Hematopoietic multipotent progenitor cell (in vitro differentiated cells): ENCODE data around the gene MTHFD1L. TPM values are rescaled to one million over a fixed set of nuclear protein-coding genes. Genes with fewer than 3 reads are reported as not detected.

Experiments used
- DNase-seq, 3 donors: peaks; one replicate each; pipeline ENCODE4 v3.0.0-alpha.2; 2011 to 2015; ENCODE audit warnings: low read depth in 2 of 3, low spot score in 2 of 3
- total RNA-seq: library from RNA; depleted of rRNA; stranded (reverse); fragments of >200 nt; gene quantifications from one replicate; pipeline ENCODE4 v1.2.3, GENCODE V29; 2012

Gene MTHFD1L
- total RNA-seq, 1 donor, result 9.2 TPM

- DNase-seq, result no peak
Measured at GRCh38 chr6:150930841-150931240, 65.3 kb downstream of the MTHFD1L start.

DNA sequence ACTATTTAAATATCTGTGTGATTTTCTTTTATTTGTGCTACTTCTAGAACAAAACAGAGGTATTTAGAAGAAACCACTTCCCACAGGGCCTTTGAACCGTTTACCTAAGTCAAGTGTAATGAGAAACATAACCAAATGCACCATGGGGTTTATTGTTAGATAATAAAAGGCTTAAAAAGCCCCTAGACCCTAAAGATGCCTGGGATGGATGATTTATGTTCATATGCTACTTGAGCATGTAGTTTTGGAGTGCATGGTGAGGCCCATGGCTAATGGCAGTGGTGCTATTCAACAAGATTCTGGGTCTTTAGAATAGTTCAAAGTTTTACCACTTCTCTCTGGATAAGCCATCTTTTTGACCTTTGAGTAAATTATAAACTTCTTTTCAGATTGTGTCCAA, 65.9 kb downstream of the MTHFD1L start:
- DNase-seq, result no peak

- no peak for DNase-seq
Measured at GRCh38 chr6:150932996-150933395, 67.5 kb downstream of the MTHFD1L start.

- DNase-seq, result no peak
Measured at GRCh38 chr6:150934380-150934779, 68.9 kb downstream of the MTHFD1L start.

DNA sequence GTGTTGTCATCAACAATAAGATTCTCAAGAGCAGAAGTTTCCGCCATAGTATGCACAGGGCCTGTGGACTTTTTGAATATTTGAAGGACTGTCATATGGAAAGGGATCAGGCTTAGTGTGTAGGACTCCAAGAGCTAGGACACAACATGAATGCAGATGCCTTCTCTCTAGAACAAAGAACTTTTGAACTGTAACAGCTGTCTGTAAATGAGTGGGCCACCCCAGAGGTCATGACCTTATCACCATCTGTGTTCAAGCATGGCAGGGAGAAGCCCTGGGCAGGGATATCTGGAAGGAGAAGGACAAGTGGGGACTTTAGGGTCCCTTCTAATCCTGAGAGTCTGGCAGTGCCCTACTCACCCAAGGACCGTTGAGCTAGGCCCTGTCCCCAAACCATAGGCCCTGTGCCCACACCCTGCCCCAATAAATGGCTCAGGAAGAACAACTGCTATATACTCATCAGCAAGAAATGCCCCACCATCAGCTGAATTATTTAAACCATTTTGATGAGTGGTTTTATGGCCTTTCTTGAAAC, 70.6 kb downstream of the MTHFD1L start:
- DNase-seq, result no peak

GRCh38 chr6:150937132-150937906, 71.8 kb downstream of the MTHFD1L start:
- no peak for DNase-seq

DNA sequence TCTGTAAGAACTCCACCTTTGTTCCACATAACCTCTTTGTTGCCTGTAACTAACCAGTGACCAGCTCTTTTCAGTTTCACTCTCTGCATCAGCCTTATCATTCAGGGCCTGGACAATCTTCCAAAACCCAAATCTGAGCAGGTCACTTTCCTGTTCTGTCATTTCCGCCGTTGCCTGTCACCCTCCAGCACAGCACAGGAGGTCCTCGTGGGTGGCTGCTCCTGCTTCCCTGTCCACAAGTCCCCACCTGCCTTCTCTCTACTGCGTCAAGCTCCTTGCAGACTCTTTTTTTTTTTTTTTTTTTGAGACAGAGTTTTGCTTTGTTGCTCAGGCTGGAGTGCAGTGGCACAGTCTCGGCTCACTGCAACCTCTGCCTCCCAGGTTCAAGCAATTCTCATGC, 73.9 kb downstream of the MTHFD1L start:
- DNase-seq, result no peak

DNA sequence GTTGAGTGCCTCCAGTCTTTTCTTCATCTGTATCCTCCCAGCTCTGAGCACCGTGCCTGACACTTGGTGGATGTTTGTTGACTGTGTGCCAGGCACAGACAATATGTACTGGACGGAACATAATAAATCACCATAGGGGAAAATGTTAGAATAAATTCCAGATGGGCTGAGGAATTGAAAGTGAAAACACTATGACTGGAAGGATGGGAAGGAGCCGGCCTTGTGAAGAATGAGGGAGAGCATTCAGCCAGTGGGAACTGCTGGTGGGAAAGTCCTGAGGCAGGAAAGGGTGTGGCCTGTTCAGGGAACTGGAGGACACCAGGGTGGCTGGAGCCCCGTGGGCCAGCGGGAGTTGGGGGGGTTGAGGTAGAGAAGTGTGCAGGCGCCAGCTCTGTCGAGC, 75.4 kb downstream of the MTHFD1L start:
- no peak for DNase-seq

DNA sequence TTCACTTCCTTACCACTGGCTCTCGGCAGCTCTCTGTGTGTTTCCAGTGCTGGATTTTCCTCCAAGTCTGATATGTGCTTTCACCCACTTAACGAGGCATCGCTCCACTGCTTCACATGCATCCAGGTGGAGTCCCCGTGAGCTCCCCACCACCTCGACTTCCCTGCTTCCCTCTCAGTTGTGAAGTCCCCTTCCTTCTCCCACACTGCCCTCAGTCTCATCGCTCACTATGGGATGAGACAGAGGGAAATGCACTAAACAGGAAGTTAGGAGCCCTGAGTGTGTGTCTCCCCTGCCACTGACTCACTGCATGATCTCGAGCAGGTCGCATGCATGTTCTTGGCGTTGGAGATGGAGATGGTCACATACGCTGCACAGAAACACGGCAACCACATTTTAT, 84.0 kb downstream of the MTHFD1L start:
- DNase-seq, result no peak

DNA sequence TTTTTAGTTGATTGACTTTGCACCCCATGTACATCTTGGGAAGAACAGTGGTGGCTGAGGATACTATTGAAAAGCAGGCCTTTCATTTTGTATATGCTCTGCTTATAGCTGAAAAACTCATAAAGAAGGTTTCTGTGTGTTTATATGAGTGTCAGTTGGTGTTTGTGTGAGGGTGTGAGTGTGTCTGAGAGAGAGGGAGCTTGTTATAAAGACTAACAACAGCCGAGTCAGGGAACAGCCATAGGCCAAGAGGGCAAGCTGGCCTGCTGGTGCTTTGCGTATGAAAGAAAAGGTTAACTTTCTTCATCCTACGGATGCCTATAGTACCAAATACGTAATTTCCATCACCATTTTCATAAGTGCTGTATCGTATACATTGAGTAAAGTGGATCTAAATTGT, 88.3 kb downstream of the MTHFD1L start:
- no peak for DNase-seq

DNA sequence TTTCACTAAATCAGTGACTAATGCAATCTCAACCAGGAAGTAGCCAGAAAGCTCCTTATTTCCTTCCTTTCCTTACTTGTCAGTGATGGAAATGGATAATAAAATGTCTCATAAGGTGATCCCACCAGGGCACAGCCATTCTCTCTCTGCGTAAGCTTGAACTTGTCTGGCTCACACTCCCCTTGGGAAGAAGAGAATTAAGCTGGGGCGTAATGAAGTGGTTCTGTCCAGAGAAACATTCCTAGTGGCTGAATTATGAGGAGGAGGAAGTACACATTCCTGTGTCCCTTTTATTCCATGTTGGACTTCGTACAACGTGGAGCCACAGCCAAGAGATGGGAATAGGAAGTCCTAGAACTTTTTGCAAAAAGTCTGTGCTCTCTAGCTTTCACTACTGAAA, 93.7 kb downstream of the MTHFD1L start:
- no peak for DNase-seq

DNA sequence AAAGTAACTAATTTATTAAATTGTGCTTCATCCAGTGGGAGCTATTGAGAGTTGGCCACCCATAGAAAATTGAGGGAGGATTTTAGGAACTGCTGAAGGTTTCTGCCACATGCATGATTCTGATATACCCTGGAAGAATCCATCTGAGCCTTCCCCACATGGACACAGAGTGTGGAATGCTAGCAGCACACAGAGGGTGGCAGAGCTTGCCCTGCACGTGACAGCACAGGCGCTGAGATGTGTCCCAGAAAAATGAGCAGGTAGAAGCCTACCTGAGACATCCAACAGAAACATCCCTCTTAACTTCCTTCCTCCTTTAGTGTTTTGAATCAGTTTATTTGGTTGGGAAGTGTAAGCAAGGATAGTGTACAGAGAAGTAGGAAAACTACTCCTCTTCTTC, 96.9 kb downstream of the MTHFD1L start:
- DNase-seq, result no peak

DNA sequence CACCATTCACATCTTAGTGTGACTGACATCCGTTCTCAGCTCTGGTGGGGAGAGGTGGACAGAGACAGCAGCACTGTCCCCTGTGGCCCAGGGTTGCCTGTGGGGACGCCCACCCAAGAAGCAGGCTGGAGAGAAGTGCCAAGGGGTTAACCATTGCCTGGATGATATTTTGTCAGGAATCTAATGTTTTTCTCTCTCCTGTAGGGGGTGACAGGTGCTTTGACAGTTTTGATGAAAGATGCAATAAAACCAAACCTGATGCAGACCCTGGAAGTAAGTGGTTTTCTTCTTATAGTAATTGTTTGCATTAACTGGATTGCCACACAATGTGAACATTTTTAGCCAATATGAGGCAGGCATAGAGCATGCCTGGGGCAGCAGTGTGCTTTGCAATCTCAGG, 99.3 kb downstream of the MTHFD1L start:
- no peak for DNase-seq

DNA sequence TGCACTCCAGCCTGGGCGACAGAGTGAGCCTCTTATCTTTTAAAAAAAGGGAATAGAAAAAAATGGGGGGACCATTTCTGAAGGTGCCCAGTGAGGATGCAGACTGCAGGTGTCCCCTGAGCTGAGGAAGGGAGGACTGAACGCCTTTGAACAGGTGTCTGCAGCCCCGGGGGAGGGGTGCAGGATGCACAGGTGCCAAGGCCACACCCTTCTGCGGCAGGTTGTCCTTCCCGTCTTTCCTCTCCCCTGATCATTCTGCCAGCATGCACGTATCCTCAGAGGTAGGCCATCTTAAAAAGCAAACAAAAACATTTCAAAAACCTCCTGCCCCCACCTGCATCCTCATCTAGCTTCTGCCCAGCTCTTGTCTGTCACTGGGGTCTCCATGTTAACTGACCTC, 101.3 kb downstream of the MTHFD1L start:
- no peak for DNase-seq

DNA sequence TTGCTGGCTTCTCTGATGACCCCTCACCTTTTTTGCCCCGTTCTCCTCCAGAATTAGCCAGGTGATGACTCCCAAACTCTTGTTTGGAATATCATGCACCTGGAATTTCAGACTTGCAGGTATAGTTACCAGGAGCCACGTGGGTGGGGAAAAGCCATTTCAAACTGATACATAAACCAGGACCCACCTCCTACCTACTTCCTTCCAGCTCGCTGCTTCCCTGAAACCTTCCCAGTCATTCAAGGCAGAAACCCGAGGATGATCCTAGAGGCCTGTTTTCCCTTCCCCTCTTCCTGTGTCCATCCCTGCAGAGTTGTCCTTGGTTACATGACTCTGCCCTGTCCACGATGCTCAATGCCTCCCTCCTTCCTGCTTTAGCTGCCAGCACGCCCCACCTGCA, 101.9 kb downstream of the MTHFD1L start:
- no peak for DNase-seq

- DNase-seq, result no peak
Measured at GRCh38 chr6:150967910-150968309, 102.4 kb downstream of the MTHFD1L start.

GRCh38 chr6:150969901-150970300, 104.4 kb downstream of the MTHFD1L start:
- no peak for DNase-seq

GRCh38 chr6:150971219-150971618, 105.7 kb downstream of the MTHFD1L start:
- no peak for DNase-seq

DNA sequence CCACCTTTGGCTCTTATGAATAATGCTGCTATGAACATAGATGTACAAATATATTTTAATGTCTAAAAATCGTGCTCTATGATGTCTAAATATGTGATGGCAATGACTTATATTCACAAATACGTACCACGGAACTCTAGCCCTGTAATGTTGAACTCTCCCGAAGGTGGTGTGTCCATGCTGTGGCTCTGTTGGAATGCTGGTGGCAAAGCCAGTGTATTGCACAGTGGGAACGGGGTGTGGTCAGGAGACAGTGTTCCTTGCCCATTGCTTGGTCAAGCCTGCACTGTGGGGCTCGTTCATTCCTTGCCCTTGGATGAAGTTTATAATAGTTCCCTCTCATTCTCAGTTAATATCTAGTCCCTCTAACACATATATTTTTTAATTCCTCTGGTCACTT, 109.6 kb downstream of the MTHFD1L start:
- DNase-seq, result no peak

DNA sequence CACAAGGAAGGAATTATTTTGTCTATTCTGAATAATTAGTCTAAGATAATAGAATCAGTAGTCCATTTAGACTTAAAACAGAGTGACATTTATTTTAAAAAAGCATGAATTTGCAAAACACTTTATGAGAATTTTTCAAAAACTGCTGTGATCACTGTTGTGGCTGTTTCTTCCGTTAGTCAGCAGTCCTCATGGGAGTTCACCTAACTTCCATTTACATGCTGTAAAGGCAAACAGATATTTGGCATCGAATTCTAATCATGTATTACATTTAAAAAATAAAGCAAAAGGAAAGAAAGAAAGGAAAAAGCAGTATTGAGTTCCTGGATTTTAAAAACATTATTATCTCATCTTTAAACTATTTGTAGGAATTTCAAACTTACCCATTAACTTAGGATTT, 111.8 kb downstream of the MTHFD1L start:
- no peak for DNase-seq

GRCh38 chr6:150978624-150979023, 113.1 kb downstream of the MTHFD1L start:
- no peak for DNase-seq

DNA sequence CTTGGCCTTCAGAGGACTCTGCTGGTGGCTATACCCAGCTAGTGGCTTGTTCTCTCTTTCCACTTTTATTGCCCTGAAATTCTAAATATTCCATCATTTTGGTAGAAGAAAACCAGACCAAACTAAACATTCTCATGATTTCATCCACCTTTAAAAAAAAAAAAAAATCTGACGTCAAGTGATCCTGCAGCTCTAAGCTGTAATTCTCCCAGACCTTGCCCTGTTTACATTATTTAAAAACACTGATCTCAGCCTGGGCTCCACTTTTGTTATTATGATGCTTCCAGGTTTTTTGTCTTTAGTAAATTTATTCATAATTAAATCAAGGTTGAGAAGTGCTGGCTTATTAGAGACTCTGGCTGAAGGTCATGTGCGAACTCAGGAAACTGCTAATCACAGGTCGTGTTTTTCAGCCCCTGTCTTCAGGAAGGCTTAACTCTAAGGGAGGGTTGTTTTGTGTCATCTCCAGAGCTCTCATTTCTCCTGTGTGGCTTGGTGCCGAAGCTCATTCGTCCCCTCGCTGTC, 114.4 kb downstream of the MTHFD1L start:
- no peak for DNase-seq

- DNase-seq, result no peak
Measured at GRCh38 chr6:150981095-150981494, 115.6 kb downstream of the MTHFD1L start.
